Astrocyte (in vitro differentiated cells and primary cell): ENCODE data around the gene RNF145. TPM values are rescaled to one million over a fixed set of nuclear protein-coding genes. Genes with fewer than 3 reads are reported as not detected.
A peak's percentile ranks its signal among the peaks of the same experiment; 100 is the strongest.

Experiments used
- DNase-seq: peaks from one replicate; pipeline ENCODE4 v3.0.0-alpha.2; 2010; ENCODE audit warnings: low read depth
- FAIRE-seq: peaks from 2 replicates; lab custom pipeline; 2011; peaks lifted over from hg19 to GRCh38; lab: Jason Lieb, UNC
- H2AFZ ChIP-seq: 2 replicates; pipeline ENCODE4 v1.6.0; 2012; ENCODE audit warnings: low read depth, low read length, inconsistent platforms
- H3K27ac ChIP-seq: 2 replicates; pipeline ENCODE4 v1.5.1; 2011; ENCODE audit warnings: low read depth, low read length, inconsistent platforms
- H3K27me3 ChIP-seq: 2 replicates; pipeline ENCODE4 v1.6.0; 2011; ENCODE audit warnings: low read length, inconsistent platforms; ENCODE audit not compliant: insufficient read depth
- H3K36me3 ChIP-seq: 2 replicates; pipeline ENCODE4 v1.5.1; 2011; ENCODE audit warnings: low read length, inconsistent platforms; ENCODE audit not compliant: insufficient read depth
- H3K4me1 ChIP-seq: 2 replicates; pipeline ENCODE4 v1.5.1; 2011; ENCODE audit warnings: low read length, inconsistent platforms; ENCODE audit not compliant: insufficient read depth
- H3K4me2 ChIP-seq: 2 replicates; pipeline ENCODE4 v1.6.0; 2012; ENCODE audit warnings: low read length, inconsistent platforms
- H3K4me3 ChIP-seq: 2 replicates; pipeline ENCODE4 v1.5.1; 2011; ENCODE audit warnings: low read depth, mild to moderate bottlenecking, low read length, inconsistent platforms; ENCODE audit not compliant: insufficient read depth
- H3K79me2 ChIP-seq: 2 replicates; pipeline ENCODE4 v1.6.0; 2012; ENCODE audit warnings: mild to moderate bottlenecking, low read length, inconsistent platforms; ENCODE audit not compliant: insufficient read depth
- H3K9ac ChIP-seq: 2 replicates; pipeline ENCODE4 v1.6.0; 2012; ENCODE audit warnings: mild to moderate bottlenecking, low read length, inconsistent platforms
- H3K9me3 ChIP-seq: 2 replicates; pipeline ENCODE4 v1.5.1; 2012; ENCODE audit warnings: low read depth, mild to moderate bottlenecking, low read length, inconsistent platforms; ENCODE audit not compliant: insufficient read depth
- H4K20me1 ChIP-seq: 2 replicates; pipeline ENCODE4 v1.6.0; 2012; ENCODE audit warnings: low read length, inconsistent platforms; ENCODE audit not compliant: insufficient read depth
- H3K27ac Mint-ChIP-seq: one replicate; pipeline ENCODE4 v1.8.0; 2021; ENCODE audit warnings: mild to moderate bottlenecking, mixed read lengths; ENCODE audit not compliant: unreplicated experiment
- H3K27me3 Mint-ChIP-seq: one replicate; pipeline ENCODE4 v1.8.0; 2021; ENCODE audit warnings: low read depth, mixed read lengths; ENCODE audit not compliant: unreplicated experiment
- H3K36me3 Mint-ChIP-seq: one replicate; pipeline ENCODE4 v1.8.0; 2021; ENCODE audit warnings: low read depth, mixed read lengths; ENCODE audit not compliant: unreplicated experiment
- H3K4me1 Mint-ChIP-seq: one replicate; pipeline ENCODE4 v1.8.0; 2021; ENCODE audit warnings: low read depth, mixed read lengths; ENCODE audit not compliant: unreplicated experiment
- H3K4me3 Mint-ChIP-seq: one replicate; pipeline ENCODE4 v1.8.0; 2021; ENCODE audit warnings: mild to moderate bottlenecking, moderate library complexity, mixed read lengths; ENCODE audit not compliant: unreplicated experiment
- H3K9me3 Mint-ChIP-seq: one replicate; pipeline ENCODE4 v1.8.0; 2021; ENCODE audit warnings: mild to moderate bottlenecking, mixed read lengths; ENCODE audit not compliant: unreplicated experiment
- EZH2 ChIP-seq: IDR thresholded peaks from 2 replicates; pipeline ENCODE4 v1.6.1; 2012; ENCODE audit warnings: mild to moderate bottlenecking, low read length, inconsistent platforms; ENCODE audit not compliant: insufficient read depth
- total RNA-seq: library from RNA; stranded (reverse); gene quantifications from 2 replicates; pipeline ENCODE4 v1.2.1, GENCODE V29; 2021
- TF ChIP-seq, protein P1 (sequence below): IDR thresholded peaks from 2 replicates; pipeline ENCODE4 v1.5.1; 2011; ENCODE audit warnings: low read depth, mild to moderate bottlenecking, inconsistent platforms, low read length, moderate library complexity; ENCODE audit not compliant: insufficient read depth

RNF145 gene
- total RNA-seq, 1 donor from 2014 or later, result 54.0 TPM

GRCh38 chr5:159135896-159136531 is 73.3 kb downstream of the RNF145 start:
- DNase-seq (peak; percentile 86), FAIRE-seq (no peak)
- Histone ChIP-seq H3K9ac (peak overlapping the region; percentile 7), H3K36me3 (no peaks in the 10 kb centered on the region), H3K79me2 (no peaks in the 10 kb centered on the region), H3K4me2 (peak overlapping the region; percentile 73), H3K27ac (no peak overlapping the region), H2AFZ (peak overlapping the region; percentile 8), H4K20me1 (no peaks in the 10 kb centered on the region), H3K9me3 (no peaks in the 10 kb centered on the region), H3K4me1 (peaks cover 17% of the 10 kb centered on the region), H3K4me3 (no peak overlapping the region), H3K27me3 (no peaks in the 10 kb centered on the region)
- H3K27ac Mint-ChIP-seq, result peak overlapping the region; percentile 26
- no peak overlapping the region for H3K4me3 Mint-ChIP-seq
- TF ChIP-seq, protein P1, sequence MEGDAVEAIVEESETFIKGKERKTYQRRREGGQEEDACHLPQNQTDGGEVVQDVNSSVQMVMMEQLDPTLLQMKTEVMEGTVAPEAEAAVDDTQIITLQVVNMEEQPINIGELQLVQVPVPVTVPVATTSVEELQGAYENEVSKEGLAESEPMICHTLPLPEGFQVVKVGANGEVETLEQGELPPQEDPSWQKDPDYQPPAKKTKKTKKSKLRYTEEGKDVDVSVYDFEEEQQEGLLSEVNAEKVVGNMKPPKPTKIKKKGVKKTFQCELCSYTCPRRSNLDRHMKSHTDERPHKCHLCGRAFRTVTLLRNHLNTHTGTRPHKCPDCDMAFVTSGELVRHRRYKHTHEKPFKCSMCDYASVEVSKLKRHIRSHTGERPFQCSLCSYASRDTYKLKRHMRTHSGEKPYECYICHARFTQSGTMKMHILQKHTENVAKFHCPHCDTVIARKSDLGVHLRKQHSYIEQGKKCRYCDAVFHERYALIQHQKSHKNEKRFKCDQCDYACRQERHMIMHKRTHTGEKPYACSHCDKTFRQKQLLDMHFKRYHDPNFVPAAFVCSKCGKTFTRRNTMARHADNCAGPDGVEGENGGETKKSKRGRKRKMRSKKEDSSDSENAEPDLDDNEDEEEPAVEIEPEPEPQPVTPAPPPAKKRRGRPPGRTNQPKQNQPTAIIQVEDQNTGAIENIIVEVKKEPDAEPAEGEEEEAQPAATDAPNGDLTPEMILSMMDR, result no peak
- no peak for TF ChIP-seq EZH2
- H3K36me3 Mint-ChIP-seq, result no peaks in the 10 kb centered on the region
- H3K9me3 Mint-ChIP-seq, result peaks cover 2% of the 10 kb centered on the region
- no peaks in the 10 kb centered on the region for H3K27me3 Mint-ChIP-seq
- peaks cover 7% of the 10 kb centered on the region for H3K4me1 Mint-ChIP-seq

DNA sequence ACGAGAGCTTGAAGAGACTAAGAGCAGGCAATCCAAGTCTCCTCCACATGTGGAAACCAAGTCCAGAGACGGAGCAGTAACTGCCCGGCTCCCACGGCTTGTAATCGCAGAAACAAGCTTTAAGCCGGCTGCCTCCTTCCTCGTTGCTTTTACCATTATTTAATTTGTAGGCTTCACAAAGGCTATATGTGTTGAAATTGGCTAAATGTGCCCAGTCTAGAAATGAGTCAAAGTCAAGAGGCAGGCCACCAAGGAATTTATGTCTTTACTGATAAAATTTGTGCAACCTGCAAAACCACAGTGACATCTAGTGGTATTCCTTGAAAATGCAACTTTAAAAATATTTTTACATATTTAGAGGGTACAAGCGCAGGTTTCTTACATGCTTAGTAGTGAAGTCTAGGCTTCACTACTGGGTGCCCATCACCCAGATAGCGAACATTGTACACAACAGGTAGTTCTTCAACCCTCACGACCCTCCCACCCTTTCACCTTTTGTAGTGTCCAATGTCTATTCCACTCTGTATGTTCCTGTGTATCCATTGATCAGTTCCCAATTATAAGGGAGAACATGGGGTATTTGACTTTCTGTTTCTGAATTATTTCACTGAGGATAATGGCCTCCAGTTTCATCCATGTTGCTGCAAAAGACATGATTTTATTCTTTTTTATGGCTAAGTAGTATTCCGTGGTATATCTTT is 76.2 kb downstream of the RNF145 start:
- no peaks in the 10 kb centered on the region for H3K36me3 Mint-ChIP-seq
- DNase-seq (peak; percentile 61), FAIRE-seq (no peak)
- no peak overlapping the region for H3K27ac ChIP-seq
- H3K9me3 Mint-ChIP-seq, result no peaks in the 10 kb centered on the region
- peaks cover 6% of the 10 kb centered on the region for H3K27me3 Mint-ChIP-seq
- H3K27me3 ChIP-seq, result no peaks in the 10 kb centered on the region
- peaks cover 17% of the 10 kb centered on the region for H3K4me1 ChIP-seq
- no peak overlapping the region for H3K27ac Mint-ChIP-seq
- TF ChIP-seq, protein P1, result peak; percentile 81
- no peak for TF ChIP-seq EZH2
- no peaks in the 10 kb centered on the region for H3K9me3 ChIP-seq
- peak overlapping the region; percentile 20 for H2AFZ ChIP-seq
- no peaks in the 10 kb centered on the region for H4K20me1 ChIP-seq
- H3K4me3 ChIP-seq, result no peak overlapping the region
- no peak overlapping the region for H3K9ac ChIP-seq
- no peak overlapping the region for H3K4me3 Mint-ChIP-seq
- H3K4me1 Mint-ChIP-seq, result peaks cover 7% of the 10 kb centered on the region
- H3K36me3 ChIP-seq, result no peaks in the 10 kb centered on the region
- no peaks in the 10 kb centered on the region for H3K79me2 ChIP-seq
- peak overlapping the region; percentile 27 for H3K4me2 ChIP-seq
